HEK293T (cell line): ENCODE data around the gene NPDC1.

ENCODE experiments used
- CTCF ChIA-PET: fragments of 350-600 bp; formaldehyde crosslinking; extraction: SDS; loops from one replicate; lab custom pipeline; 2021; ENCODE audit warnings: antibody characterized with exemption, inconsistent platforms; lab: Yijun Ruan, JAX
- POLR2A ChIA-PET: fragments of 350-600 bp; formaldehyde crosslinking; extraction: SDS; loops from one replicate; lab custom pipeline; 2020; ENCODE audit warnings: antibody characterized with exemption, inconsistent platforms; lab: Yijun Ruan, JAX
- DNase-seq: peaks from one replicate; pipeline ENCODE4 v3.0.0; 2012; ENCODE audit warnings: mixed read lengths; ENCODE audit errors: extremely low spot score
- ARNT ChIP-seq: fragments of 450-650 bp; IDR thresholded peaks from 2 replicates; pipeline ENCODE4 v1.6.1; 2017; ENCODE audit warnings: mild to moderate bottlenecking
- BHLHE40 ChIP-seq: fragments of 450-650 bp; IDR thresholded peaks from 2 replicates; pipeline ENCODE4 v1.6.1; 2016; ENCODE audit warnings: mild to moderate bottlenecking, moderate library complexity, borderline replicate concordance
- CTBP1 ChIP-seq: fragments of 450-650 bp; IDR thresholded peaks from 2 replicates; pipeline ENCODE4 v1.6.1; 2016; ENCODE audit warnings: borderline replicate concordance
- ELF4 ChIP-seq: fragments of 450-650 bp; IDR thresholded peaks from 2 replicates; pipeline ENCODE4 v1.6.1; 2017; ENCODE audit warnings: antibody characterized with exemption
- FOXA1 ChIP-seq: fragments of 450-650 bp; IDR thresholded peaks from 2 replicates; pipeline ENCODE4 v1.6.1; 2016; ENCODE audit warnings: mild to moderate bottlenecking
- FOXK2 ChIP-seq: fragments of 450-650 bp; IDR thresholded peaks from 2 replicates; pipeline ENCODE4 v1.6.1; 2016; ENCODE audit warnings: mild to moderate bottlenecking
- FOXM1 ChIP-seq: fragments of 450-650 bp; IDR thresholded peaks from 2 replicates; pipeline ENCODE4 v1.6.1; 2017; ENCODE audit warnings: mild to moderate bottlenecking, borderline replicate concordance
- HDGF ChIP-seq: fragments of 450-650 bp; IDR thresholded peaks from 2 replicates; pipeline ENCODE4 v1.6.1; 2017; ENCODE audit warnings: antibody characterized with exemption, borderline replicate concordance
- L3MBTL2 ChIP-seq: fragments of 450-650 bp; conservative IDR thresholded peaks from 2 replicates; pipeline ENCODE4 v1.6.1; 2016; ENCODE audit warnings: mild to moderate bottlenecking
- LEF1 ChIP-seq: fragments of 450-650 bp; IDR thresholded peaks from 2 replicates; pipeline ENCODE4 v1.6.1; 2017; ENCODE audit warnings: mild to moderate bottlenecking, borderline replicate concordance
- NFRKB ChIP-seq: fragments of 450-650 bp; IDR thresholded peaks from 2 replicates; pipeline ENCODE4 v1.6.1; 2016; ENCODE audit warnings: mild to moderate bottlenecking, moderate library complexity
- PKNOX1 ChIP-seq: fragments of 450-650 bp; IDR thresholded peaks from 2 replicates; pipeline ENCODE4 v1.6.1; 2016
- SP1 ChIP-seq: fragments of 450-650 bp; IDR thresholded peaks from 2 replicates; pipeline ENCODE4 v1.6.1; 2017
- SUZ12 ChIP-seq: fragments of 450-650 bp; IDR thresholded peaks from 2 replicates; pipeline ENCODE4 v1.6.1; 2016; ENCODE audit warnings: mild to moderate bottlenecking
- TARDBP ChIP-seq: fragments of 450-650 bp; IDR thresholded peaks from 2 replicates; pipeline ENCODE4 v1.6.1; 2016
- ZNF384 ChIP-seq: fragments of 450-650 bp; IDR thresholded peaks from 2 replicates; pipeline ENCODE4 v1.6.1; 2016

NPDC1 gene

GRCh38 chr9:137000177-137000930 lies 45.6 kb downstream of the NPDC1 start:
- CTCF ChIA-PET, result interaction anchor here (0.7 to 1.3 kb wide), 3 partner anchors 24 to 35 kb away, joined by 3 to 4 read pairs (median 4); no protein-coding TSS in a partner anchor
- POLR2A ChIA-PET, result interaction anchor here (1.2 to 4.0 kb wide), 2 partner anchors 8 to 49 kb away, joined by 3 to 23 read pairs; partner anchors contain the start of gene PAXX
- DNase-seq, result no peak
- no peak for TF ChIP-seq FOXK2
- no peak for TF ChIP-seq SUZ12
- TF ChIP-seq PKNOX1, result no peak
- no peak for TF ChIP-seq LEF1
- no peak for TF ChIP-seq L3MBTL2
- TF ChIP-seq BHLHE40, result no peak
- no peak for TF ChIP-seq CTBP1
- no peak for TF ChIP-seq ELF4
- TF ChIP-seq FOXA1, result no peak
- TF ChIP-seq HDGF, result no peak
- no peak for TF ChIP-seq FOXM1
- no peak for TF ChIP-seq ZNF384

GRCh38 chr9:136997830-136998234 lies 48.1 kb downstream of the NPDC1 start:
- no peak for DNase-seq
- TF ChIP-seq FOXK2 (no peak), FOXM1 (no peak), BHLHE40 (no peak), SP1 (no peak), ELF4 (no peak), ZNF384 (no peak), HDGF (no peak), LEF1 (no peak), PKNOX1 (no peak), TARDBP (no peak), L3MBTL2 (no peak), NFRKB (no peak), CTBP1 (no peak), ARNT (no peak), FOXA1 (no peak), SUZ12 (no peak)
- ChIA-PET CTCF (interaction anchor here (1.3 kb wide), 1 partner anchor 31 kb away, joined by 6 read pairs; no protein-coding TSS in a partner anchor), POLR2A (no interaction called here)

GRCh38 chr9:136997371-136997770 lies 48.6 kb downstream of the NPDC1 start:
- ChIA-PET POLR2A (no interaction called here), CTCF (interaction anchor here (1.3 kb wide), 1 partner anchor 32 kb away, joined by 6 read pairs; no protein-coding TSS in a partner anchor)
- no peak for TF ChIP-seq NFRKB
- no peak for DNase-seq

- ChIA-PET CTCF (interaction anchor here (1.0 kb wide), 1 partner anchor 49 kb away, joined by 5 read pairs; no protein-coding TSS in a partner anchor), POLR2A (no interaction called here)
- no peak for DNase-seq
- TF ChIP-seq L3MBTL2 (no peak), NFRKB (no peak), HDGF (no peak), ARNT (no peak), FOXM1 (no peak), TARDBP (no peak), SP1 (no peak), BHLHE40 (no peak), CTBP1 (no peak), FOXK2 (no peak), FOXA1 (no peak), LEF1 (no peak), ELF4 (no peak), ZNF384 (no peak)
Measured at GRCh38 chr9:136996361-136997292, 49.4 kb downstream of the NPDC1 start, which contains the start of gene CLIC3. Gene CLIC3, minus strand, starts transcription at chr9:136996568. Its CDS starts 25 bp downstream, at chr9:136996543.

GRCh38 chr9:136995772-136996311 lies 50.1 kb downstream of the NPDC1 start:
- TF ChIP-seq FOXA1, result no peak
- TF ChIP-seq TARDBP, result no peak
- no peak for TF ChIP-seq L3MBTL2
- no peak for TF ChIP-seq ARNT
- no peak for TF ChIP-seq HDGF
- no peak for TF ChIP-seq CTBP1
- TF ChIP-seq FOXM1, result no peak
- no peak for TF ChIP-seq SP1
- no peak for TF ChIP-seq FOXK2
- no peak for TF ChIP-seq NFRKB
- TF ChIP-seq ELF4, result no peak
- ChIA-PET POLR2A (no interaction called here), CTCF (interaction anchor here (1.0 kb wide), 1 partner anchor 48 kb away, joined by 5 read pairs; no protein-coding TSS in a partner anchor)
- DNase-seq, result no peak

GRCh38 chr9:136995362-136995761 lies 50.6 kb downstream of the NPDC1 start:
- ChIA-PET POLR2A (no interaction called here), CTCF (no interaction called here)
- no peak for DNase-seq
- no peak for TF ChIP-seq CTBP1
- TF ChIP-seq FOXA1, result no peak
- no peak for TF ChIP-seq LEF1
- TF ChIP-seq TARDBP, result no peak
